ENCODE results near the gene KLHDC8A.

KLHDC8A gene

DNA sequence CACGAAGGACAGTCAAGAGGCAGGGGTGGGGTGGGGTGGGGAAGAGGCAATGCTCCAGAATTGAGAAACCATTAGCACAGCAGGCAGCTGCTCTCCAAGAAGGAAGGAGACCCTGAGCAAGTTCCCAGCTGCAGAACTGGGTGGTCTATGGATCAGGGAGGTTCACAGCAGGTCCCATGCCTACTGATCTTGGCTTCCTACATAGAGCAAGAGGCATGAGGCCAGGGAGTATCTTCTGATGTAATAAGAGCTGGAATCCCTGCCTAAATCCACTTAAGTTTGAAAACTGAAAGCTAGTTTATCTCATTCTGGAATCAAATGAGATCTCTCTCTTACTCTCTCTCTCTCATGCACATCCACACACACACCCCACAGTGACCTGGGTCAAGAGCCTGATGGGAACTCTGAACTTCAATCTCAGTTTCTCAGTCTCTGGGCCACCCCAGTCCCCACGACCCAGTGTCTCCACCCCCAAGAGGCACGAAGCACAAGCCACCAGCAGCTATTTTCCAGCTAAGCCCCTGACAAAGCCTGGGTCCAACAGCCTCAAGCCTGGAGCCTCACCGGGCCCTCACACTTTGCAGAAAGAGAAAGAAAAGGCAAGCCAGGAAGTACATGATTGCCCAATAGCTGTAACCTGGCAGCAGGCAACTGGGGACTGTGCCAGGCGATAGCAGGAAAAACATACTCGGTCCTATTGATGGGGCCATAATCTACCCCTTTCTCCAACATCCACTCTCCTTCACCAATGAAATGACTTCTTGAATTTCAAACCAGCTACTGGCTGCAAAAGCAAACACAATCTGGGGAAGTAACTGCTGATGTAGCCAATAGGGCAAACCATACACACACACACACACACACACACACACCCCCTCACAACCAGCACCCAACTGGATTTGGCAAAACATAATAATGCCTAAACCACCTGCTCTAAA, 37.4 kb downstream of the KLHDC8A start:
- DNase-seq (ENCODE audit: low read depth in 2 of 2), result no peak

DNA sequence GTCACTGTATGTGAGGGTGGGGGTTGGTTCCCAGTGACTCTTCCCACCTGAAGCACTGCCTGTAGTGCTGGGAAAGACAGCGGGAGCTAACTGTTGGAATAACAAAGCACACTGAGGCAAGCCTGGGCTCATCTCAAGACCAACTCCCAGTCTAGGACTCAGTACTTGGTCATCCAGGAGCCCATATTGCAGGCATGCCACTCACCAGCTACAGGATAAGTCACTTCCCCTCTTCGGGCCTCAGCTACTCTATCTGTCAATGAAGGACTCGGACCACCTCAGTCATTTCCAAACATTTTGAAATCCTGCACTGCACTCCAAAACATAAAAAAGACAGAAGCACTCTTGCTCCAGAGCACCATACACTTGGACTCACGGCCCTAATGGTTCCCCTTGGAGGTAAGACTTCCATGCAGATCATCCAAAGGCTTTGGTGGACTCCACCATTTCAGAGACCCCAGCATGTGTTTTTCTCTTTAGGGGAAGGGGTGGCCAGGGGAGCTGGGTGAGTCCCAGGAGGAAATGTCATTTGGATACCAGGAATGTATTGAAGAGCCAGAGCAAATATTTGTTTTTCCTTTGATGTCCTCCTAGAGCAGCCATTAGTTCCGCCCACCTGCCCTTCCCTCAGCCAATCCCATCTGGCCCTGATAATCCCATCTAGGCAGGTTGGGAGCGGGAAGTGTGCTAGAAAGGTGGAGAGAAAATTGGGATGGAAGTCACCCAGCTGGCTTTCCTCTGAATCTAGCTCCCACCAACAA, 38.3 kb downstream of the KLHDC8A start:
- DNase-seq (ENCODE audit: low read depth in 2 of 2), result no peak

GRCh38 chr1:205317311-205317917, 39.3 kb downstream of the KLHDC8A start:
- DNase-seq (ENCODE audit: low read depth in 2 of 2), result no peak

DNA sequence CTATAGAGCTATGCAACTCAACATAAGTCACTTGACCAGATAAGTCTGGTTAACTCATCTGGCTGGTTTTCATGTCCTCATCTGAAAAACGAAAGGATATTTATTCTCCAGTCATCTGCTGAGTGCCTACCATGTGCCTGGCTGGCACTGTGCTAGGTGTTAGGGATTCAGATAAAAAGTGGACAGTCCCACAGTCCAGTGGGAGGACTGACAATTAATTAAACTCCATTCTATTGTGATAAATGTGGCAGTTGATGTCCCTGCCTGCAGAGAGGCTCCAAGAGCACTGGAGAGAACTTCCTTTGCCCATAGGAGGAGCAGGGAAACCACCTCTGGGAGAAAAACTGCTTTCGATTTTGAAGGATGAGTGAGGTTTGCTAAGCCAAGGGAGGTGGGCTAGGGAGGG, 40.6 kb downstream of the KLHDC8A start:
- no peak for DNase-seq (ENCODE audit: low read depth in 2 of 2)

DNA sequence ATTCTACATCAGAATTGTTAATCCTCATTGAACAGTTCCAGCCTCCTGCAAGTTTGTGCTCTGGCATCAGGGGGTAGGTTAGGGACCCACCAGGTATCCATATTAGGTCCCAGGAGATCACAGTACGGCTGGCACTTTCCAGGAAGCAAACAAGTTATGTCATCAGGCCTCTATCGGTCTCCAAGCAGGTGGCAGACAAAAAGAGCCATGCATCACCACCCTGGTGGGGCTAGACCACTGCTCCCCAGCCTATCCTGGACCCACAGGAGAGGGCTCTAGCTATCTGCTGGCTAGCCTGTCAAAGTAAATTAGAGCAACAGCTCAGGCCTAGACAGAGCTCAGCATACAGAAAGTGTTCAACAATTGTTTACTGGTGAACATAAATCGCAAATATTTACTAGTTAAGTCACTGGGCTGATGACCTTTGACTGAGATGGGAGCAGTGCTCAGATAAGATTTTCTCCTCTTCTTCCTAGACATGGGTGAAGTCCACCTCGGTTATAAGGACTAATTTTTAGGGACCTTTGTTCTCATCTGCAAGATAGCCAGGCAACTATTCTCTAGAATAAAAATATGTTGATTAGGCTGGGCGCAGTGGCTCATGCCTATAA, 41.6 kb downstream of the KLHDC8A start:
- no peak for DNase-seq (ENCODE audit: low read depth in 2 of 2)

GRCh38 chr1:205313563-205314308, 43.0 kb downstream of the KLHDC8A start:
- no peak for DNase-seq (ENCODE audit: low read depth in 2 of 2)

- DNase-seq (ENCODE audit: low read depth in 2 of 2), result no peak
Observed at GRCh38 chr1:205312866-205313562, 43.7 kb downstream of the KLHDC8A start.

- no peak for DNase-seq (ENCODE audit: low read depth in 2 of 2)
Observed at GRCh38 chr1:205310976-205311704, 45.6 kb downstream of the KLHDC8A start.

DNA sequence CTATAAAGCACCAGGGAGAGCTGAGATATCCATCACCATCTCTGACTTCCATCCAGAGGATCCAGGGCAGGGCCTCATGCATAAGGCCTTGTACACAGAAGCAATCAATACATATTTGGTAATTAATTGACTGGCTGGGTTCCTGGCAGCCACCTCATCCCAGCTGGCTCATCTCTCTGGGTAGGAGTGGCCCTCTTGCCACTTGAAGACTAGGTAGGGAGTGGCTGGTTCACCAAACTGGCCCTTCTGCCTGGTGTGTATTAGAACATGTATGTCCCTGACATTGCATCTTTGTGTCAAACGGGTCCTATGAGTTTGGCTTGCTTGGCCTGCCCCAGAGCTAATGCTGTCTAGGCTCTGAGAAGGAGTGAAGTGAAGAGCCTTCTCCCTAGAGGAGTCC, 47.0 kb downstream of the KLHDC8A start:
- no peak for DNase-seq (ENCODE audit: low read depth in 2 of 2)

GRCh38 chr1:205306929-205307566, 49.7 kb downstream of the KLHDC8A start:
- DNase-seq (ENCODE audit: low read depth in 2 of 2), result no peak

GRCh38 chr1:205304695-205305070, 52.0 kb downstream of the KLHDC8A start:
- DNase-seq (ENCODE audit: low read depth in 2 of 2), result no peak

- DNase-seq (ENCODE audit: low read depth in 2 of 2), result no peak
Observed at GRCh38 chr1:205304046-205304694, 52.6 kb downstream of the KLHDC8A start.

- DNase-seq (ENCODE audit: low read depth in 2 of 2), result no peak
Observed at GRCh38 chr1:205303247-205303888, 53.4 kb downstream of the KLHDC8A start.

DNA sequence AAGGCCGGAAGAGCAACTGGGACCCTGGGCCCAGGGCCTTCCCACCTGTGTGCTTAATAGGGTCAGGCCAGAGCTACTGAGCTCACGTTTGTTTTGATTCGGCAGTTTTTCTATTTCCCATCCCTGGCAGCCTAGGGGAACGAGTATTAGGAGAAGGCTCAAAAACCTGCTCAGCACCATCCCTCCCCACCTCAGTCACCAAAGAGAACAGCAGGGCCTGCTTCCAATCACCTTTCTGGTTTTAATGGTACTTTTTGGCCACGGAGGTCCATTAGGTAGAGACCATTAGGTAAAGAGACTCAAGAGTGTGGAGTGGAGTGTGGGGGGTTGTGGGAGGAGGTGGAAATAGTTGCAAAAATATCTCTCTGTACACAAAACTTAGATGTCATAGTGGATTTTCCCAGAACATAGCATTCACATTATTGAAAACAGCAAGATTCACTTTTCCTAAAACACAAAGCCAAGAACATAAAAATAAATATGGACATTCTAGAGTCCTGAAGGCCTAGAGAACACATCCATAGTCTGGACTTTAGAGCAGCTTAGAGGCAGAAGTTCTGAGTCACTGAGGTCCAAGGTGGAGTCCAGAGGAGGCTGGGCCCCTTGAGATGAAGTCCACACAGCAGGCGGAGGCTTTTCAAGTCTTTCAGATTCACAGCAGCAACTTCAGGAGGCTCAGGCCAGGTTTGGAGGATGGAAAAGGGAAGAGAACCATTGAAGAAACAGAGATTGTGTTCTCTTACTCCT, 54.7 kb downstream of the KLHDC8A start:
- DNase-seq (ENCODE audit: low read depth in 2 of 2), result no peak

DNA sequence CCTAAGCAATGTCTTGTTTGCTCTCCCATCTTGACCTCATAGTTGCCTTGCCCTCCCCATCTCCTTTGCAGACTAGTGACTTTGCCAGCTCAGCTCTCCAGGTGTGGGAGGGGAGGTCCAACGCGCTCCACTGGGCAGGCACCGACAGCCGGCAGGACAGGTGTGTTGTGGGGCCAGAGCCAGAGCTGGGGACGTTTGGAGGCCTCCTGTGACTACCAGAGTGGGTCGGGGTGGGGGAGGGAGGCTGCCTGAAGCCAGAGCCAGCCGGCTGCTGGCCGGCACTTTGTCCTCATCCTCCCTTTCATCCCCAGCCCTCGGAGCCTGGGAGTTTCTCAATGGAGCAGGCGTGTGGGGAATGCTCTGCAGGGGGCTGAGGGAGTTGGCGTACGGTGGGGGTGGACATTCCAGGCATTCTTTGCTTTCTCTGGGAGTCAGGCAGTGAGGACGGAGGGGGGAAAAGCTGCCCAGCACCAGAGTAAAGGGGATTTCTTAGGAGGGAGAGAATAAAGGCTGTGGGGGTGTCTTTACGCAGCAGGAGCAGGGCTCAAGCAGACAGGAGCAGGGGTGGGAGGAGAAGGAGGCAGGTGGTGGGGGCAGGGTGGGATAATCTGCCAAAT, 55.4 kb downstream of the KLHDC8A start:
- DNase-seq (ENCODE audit: low read depth in 2 of 2), result no peak

- DNase-seq (ENCODE audit: low read depth in 2 of 2), result no peak
Observed at GRCh38 chr1:205300149-205300548, 56.6 kb downstream of the KLHDC8A start.
